NCI-H146 treated with DMSO at 0.1 percent for 48 hours (cell line): ENCODE data around the gene MRGPRX3.

Experiments used
- DNase-seq: peaks from one replicate; lab custom pipeline; 2025; ENCODE audit not compliant: unreplicated experiment; lab: John Stamatoyannopoulos, UW

MRGPRX3 gene

DNA sequence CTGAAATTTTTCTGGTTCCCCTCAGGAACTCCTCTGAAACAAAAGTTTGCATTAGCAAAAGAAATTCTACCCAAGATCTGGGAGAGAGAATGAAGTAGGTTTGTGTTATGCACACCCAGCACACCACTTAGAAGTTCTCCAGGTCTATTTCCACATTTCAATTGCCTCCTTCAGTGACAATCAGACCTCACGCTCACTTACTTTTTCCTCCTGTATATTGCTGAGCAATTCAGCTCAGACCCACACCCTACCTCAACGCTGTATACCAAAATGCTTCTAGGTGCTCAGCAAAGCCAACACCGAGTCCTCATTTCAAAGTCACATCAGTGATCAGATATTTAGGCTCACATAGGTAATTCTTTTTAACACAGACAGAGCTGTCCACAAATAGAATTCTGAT lies 19.2 kb downstream of the MRGPRX3 start:
- no peak for DNase-seq

DNA sequence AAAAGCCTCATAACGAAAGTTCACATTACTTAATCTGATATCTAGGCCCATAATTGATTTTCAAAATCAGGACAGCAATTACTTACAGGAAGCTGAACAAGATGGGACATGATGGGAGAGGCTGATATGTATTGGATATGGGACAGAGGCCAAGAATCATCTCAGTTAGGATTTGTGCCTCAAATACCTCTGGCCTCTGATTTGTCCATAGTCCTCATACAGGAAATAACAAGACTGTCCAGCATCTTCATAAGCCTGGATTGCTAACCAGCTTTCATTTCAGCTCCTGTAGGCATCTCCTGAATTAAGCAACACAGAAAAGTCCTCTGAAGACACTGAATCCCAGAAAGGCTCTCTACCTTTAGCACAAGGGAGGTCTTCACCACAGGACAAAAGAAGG lies 36.0 kb downstream of the MRGPRX3 start:
- no peak for DNase-seq

DNA sequence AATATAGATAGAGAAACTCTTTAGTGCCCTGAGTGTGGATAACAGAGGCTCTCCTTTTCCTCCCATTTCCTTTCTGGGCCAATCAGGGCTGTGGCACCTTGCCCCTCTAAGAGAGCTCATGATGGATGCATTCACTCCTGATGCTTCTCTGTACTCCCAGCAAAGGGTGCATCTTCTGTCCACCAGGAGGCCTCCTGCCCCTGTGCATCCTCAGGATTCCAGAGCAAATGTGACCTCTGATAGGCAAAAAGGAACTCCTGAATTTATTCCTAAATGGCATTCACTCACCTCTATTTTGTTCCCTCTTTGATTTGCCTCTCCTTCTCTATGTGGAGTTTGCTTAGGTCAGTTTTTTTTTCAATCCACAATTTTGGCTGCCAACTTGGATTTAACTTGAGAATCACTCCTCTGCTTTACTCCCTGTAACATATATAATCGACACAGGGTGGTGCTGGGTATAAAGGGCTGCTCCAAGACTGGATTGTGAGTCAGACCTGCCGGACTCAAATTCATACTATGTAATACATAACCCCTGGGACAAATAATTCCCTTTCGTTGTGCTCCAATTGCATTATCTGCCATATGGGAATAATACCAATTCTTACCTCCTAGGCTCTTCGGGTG lies 39.1 kb downstream of the MRGPRX3 start:
- peak; percentile 2 for DNase-seq

DNA sequence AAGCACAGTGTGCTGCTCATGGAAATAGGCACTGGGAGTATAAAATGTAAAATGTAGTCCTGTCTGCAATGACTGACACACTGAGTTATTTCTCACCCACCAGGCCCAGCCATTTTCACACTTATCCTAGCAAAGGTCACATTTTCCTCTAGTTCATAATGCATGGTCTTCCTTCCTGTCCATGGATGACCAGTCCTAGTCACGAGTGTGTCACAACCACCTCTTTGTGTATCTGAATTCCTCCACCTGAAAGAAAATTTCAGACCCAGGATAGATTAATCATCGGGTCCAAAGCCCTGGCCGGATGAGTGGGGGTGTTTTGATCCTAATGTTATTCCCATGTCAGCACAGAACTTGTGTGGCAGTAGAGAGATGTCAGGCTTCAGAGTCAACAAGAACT lies 40.3 kb downstream of the MRGPRX3 start, which contains the start of gene MRGPRX4:
Gene MRGPRX4 (plus strand): TSS at position 172 of the 400 bp plus-strand sequence. CDS start 420 bp downstream, outside the sequence.
- DNase-seq: no peak

DNA sequence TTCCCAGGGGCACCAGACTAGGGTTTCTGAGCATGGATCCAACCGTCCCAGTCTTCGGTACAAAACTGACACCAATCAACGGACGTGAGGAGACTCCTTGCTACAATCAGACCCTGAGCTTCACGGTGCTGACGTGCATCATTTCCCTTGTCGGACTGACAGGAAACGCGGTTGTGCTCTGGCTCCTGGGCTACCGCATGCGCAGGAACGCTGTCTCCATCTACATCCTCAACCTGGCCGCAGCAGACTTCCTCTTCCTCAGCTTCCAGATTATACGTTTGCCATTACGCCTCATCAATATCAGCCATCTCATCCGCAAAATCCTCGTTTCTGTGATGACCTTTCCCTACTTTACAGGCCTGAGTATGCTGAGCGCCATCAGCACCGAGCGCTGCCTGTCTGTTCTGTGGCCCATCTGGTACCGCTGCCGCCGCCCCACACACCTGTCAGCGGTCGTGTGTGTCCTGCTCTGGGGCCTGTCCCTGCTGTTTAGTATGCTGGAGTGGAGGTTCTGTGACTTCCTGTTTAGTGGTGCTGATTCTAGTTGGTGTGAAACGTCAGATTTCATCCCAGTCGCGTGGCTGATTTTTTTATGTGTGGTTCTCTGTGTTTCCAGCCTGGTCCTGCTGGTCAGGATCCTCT lies 41.0 kb downstream of the MRGPRX3 start:
- DNase-seq: no peak
